HepG2 (cell line): ENCODE measurements around the gene FUT3. TPM values are rescaled to one million over a fixed set of nuclear protein-coding genes. Genes with fewer than 3 reads are reported as not detected.
"Not testable (repeated sequence)": the region's sequence is repeated elsewhere in the genome, so short reads cannot be mapped to it uniquely, and the experiment has no call there.

Experiments used
- ATAC-seq: fragments of 200-7000 bp; cut with Tn5 transposase; 3 replicates; pipeline ENCODE4 v1.9.1; 2020; ENCODE audit warnings: mild to moderate bottlenecking, moderate library complexity
- BruUV-seq: library from RNA; stranded (reverse); fragments of 400-500 nt; replicated peaks from 2 replicates; lab custom pipeline; 2021; lab: Mats Ljungman, UMichigan
- CTCF ChIA-PET: fragments of 300-600 bp; formaldehyde crosslinking; extraction: SDS; loops from one replicate; lab custom pipeline; 2021; ENCODE audit warnings: low total read pairs, inconsistent platforms, low intra/inter-chr PET ratio; lab: Yijun Ruan, JAX
- POLR2A ChIA-PET: fragments of 350-600 bp; sonication (Branson Sonifier 250); formaldehyde crosslinking; loops from one replicate; lab custom pipeline; 2020; ENCODE audit warnings: antibody characterized with exemption, inconsistent platforms; lab: Yijun Ruan, JAX
- DNase-seq: peaks from one replicate; pipeline ENCODE4 v3.0.0-alpha.2; 2015; ENCODE audit warnings: low spot score
- FAIRE-seq: peaks from 3 replicates; lab custom pipeline; 2011; peaks lifted over from hg19 to GRCh38; lab: Jason Lieb, UNC
- H2AFZ ChIP-seq: one replicate; pipeline ENCODE4 v1.6.1; 2011; ENCODE audit warnings: low read length, inconsistent platforms
- H3K27ac ChIP-seq: fragments of 300-600 bp; 3 replicates; pipeline ENCODE4 v1.8.0; 2011; ENCODE audit warnings: mixed run types, mild to moderate bottlenecking, mixed read lengths, low read length, inconsistent platforms; ENCODE audit not compliant: insufficient read depth; ENCODE audit errors: extremely low read length
- H3K27me3 ChIP-seq, 2 experiments: fragments of 200-600 bp in 1 of 2; 2 replicates in 1 of 2; 3 replicates in 1 of 2; pipeline versions ENCODE4 v1.6.0 to v1.8.0; 2011; ENCODE audit warnings: low read length in 2 of 2, mild to moderate bottlenecking in 2 of 2, moderate library complexity in 2 of 2, inconsistent platforms in 1 of 2; ENCODE audit not compliant: insufficient read depth in 2 of 2, control insufficient read depth in 1 of 2
- H3K36me3 ChIP-seq, 2 experiments: fragments of 200-600 bp in 1 of 2; replicated peaks in 1 of 2; 2 replicates in 1 of 2; 3 replicates in 1 of 2; pipeline versions ENCODE4 v1.5.1 to v1.8.0; 2011; ENCODE audit warnings: low read length in 2 of 2, inconsistent platforms in 1 of 2; ENCODE audit not compliant: insufficient read depth in 2 of 2, control insufficient read depth in 1 of 2
- H3K4me1 ChIP-seq: 2 replicates; pipeline ENCODE4 v1.5.1; 2012; ENCODE audit warnings: low read length, inconsistent platforms; ENCODE audit not compliant: insufficient read depth
- H3K4me2 ChIP-seq: 2 replicates; pipeline ENCODE4 v1.6.0; 2011; ENCODE audit warnings: low read depth, low read length, inconsistent platforms
- H3K4me3 ChIP-seq, 3 experiments: fragments of 200-600 bp in 1 of 3; sonication (generic), shearing (Covaris generic) in 1 of 3; replicated peaks in 1 of 3; 2 replicates each; pipeline ENCODE4 v1.5.1; 2011 to 2016; ENCODE audit warnings: low read length in 3 of 3, inconsistent platforms in 2 of 3, low read depth in 2 of 3, mild to moderate bottlenecking in 2 of 3, control low read depth in 1 of 3, mixed read lengths in 1 of 3; ENCODE audit not compliant: insufficient read depth in 1 of 3
- H3K79me2 ChIP-seq: one replicate; pipeline ENCODE4 v1.6.1; 2011; ENCODE audit warnings: low read length, inconsistent platforms; ENCODE audit not compliant: insufficient read depth
- H3K9ac ChIP-seq: 2 replicates; pipeline ENCODE4 v1.6.0; 2011; ENCODE audit warnings: mild to moderate bottlenecking, low read depth, low read length, inconsistent platforms; ENCODE audit not compliant: insufficient read depth
- H3K9me3 ChIP-seq: 2 replicates; pipeline ENCODE4 v1.5.1; 2012; ENCODE audit warnings: mild to moderate bottlenecking, low read length
- H4K20me1 ChIP-seq: 2 replicates; pipeline ENCODE4 v1.6.0; 2011; ENCODE audit warnings: inconsistent platforms, mild to moderate bottlenecking, low read length, moderate library complexity; ENCODE audit not compliant: insufficient read depth
- BORCS8-MEF2B ChIP-seq: sonication (generic); formaldehyde crosslinking; IDR thresholded peaks from 2 replicates; pipeline ENCODE4 v1.8.0; 2022; ENCODE audit warnings: mild to moderate bottlenecking, missing genetic modification reagents
- CCDC6 ChIP-seq: sonication (generic); formaldehyde crosslinking; IDR thresholded peaks from 2 replicates; pipeline ENCODE4 v1.8.1; 2022; ENCODE audit warnings: mild to moderate bottlenecking, missing genetic modification reagents, moderate library complexity
- JUNB ChIP-seq: sonication (generic); formaldehyde crosslinking; IDR thresholded peaks from 2 replicates; pipeline ENCODE4 v1.8.0; 2022; ENCODE audit warnings: missing genetic modification reagents, mild to moderate bottlenecking, borderline replicate concordance
- MAF1 ChIP-seq: sonication (generic); formaldehyde crosslinking; IDR thresholded peaks from 2 replicates; pipeline ENCODE4 v1.5.0; 2020; ENCODE audit warnings: missing genetic modification reagents, borderline replicate concordance
- NFATC3 ChIP-seq: sonication (generic); formaldehyde crosslinking; IDR thresholded peaks from 2 replicates; pipeline ENCODE4 v1.5.1; 2020; ENCODE audit warnings: mild to moderate bottlenecking, missing genetic modification reagents
- SSRP1 ChIP-seq: IDR thresholded peaks from 2 replicates; pipeline ENCODE4 v1.6.1; 2016; ENCODE audit warnings: control low read depth
- ZNF292 ChIP-seq: sonication (generic); formaldehyde crosslinking; IDR thresholded peaks from 2 replicates; pipeline ENCODE4 v1.8.1; 2022; ENCODE audit warnings: mild to moderate bottlenecking, low read depth, missing genetic modification reagents, borderline replicate concordance
- ZNF326 ChIP-seq: sonication (generic); formaldehyde crosslinking; IDR thresholded peaks from 2 replicates; pipeline ENCODE4 v1.4.0; 2020; ENCODE audit warnings: missing genetic modification reagents, borderline replicate concordance
- ZNF598 ChIP-seq: sonication (generic); formaldehyde crosslinking; IDR thresholded peaks from 2 replicates; pipeline ENCODE4 v1.5.1; 2020; ENCODE audit warnings: mild to moderate bottlenecking, missing genetic modification reagents, borderline replicate concordance
- WGBS: methylation state at CpG from one replicate; pipeline ENCODE4 v1.1.6; 2017; ENCODE audit warnings: low lambda C conversion rate; 5-methylcytosine and 5-hydroxymethylcytosine counted together
- in situ Hi-C: cut with HindIII; loops from 2 replicates; pipeline ENCODE4 v1.10.0; 2017; ENCODE audit warnings: low pct_unique_long_range_greater_than_20kb; ENCODE audit not compliant: extremely low pct_ligation_motif_present
- intact Hi-C: fragments of 100-400 bp; cut with micrococcal nuclease; formaldehyde crosslinking; loops from one replicate; pipeline ENCODE4 v1.10.0; 2022; ENCODE audit not compliant: unreplicated experiment
- polyA plus RNA-seq, 8 experiments: library from polyadenylated mRNA; depleted of rRNA in 3 of 8; stranded (reverse) in 7 of 8; unstranded in 1 of 8; fragments of >200 nt; fragmentation: Illumina TruSeq in 4 of 8; extraction: Trizol in 4 of 8; gene quantifications; 2 replicates each; pipeline versions ENCODE4 v1.2.1 to v1.2.3, GENCODE V29; 2011 to 2016; ENCODE audit warnings: low read depth in 4 of 8, missing spikeins in 1 of 8, mixed read lengths in 1 of 8; ENCODE audit not compliant: insufficient read depth in 1 of 8
- total RNA-seq, 5 experiments: library from RNA; depleted of rRNA; stranded (reverse); fragments of >200 nt; fragmentation: Illumina TruSeq; extraction: Trizol; gene quantifications; 2 replicates each; pipeline ENCODE4 v1.2.3, GENCODE V29; 2016; ENCODE audit warnings: low read depth in 1 of 5
- TF ChIP-seq, protein P1 (sequence below): sonication (generic); formaldehyde crosslinking; IDR thresholded peaks from 2 replicates; pipeline ENCODE4 v1.4.0; 2020; ENCODE audit warnings: missing genetic modification reagents, borderline replicate concordance
- TF ChIP-seq, protein P2 (sequence below): sonication (generic); formaldehyde crosslinking; IDR thresholded peaks from 2 replicates; pipeline ENCODE4 v1.8.0; 2022; ENCODE audit warnings: missing genetic modification reagents, low read depth, mild to moderate bottlenecking, borderline replicate concordance
- TF ChIP-seq, protein P3 (sequence below): sonication (generic); formaldehyde crosslinking; IDR thresholded peaks from 2 replicates; pipeline ENCODE4 v1.4.0; 2020; ENCODE audit warnings: mild to moderate bottlenecking, missing genetic modification reagents

Gene FUT3
- total and polyA plus RNA-seq, 2 of the 13 experiments (the other 11 are each of a cell fraction or from before 2014, with no cell fraction given), result 0.53 to 1.1 TPM

DNA sequence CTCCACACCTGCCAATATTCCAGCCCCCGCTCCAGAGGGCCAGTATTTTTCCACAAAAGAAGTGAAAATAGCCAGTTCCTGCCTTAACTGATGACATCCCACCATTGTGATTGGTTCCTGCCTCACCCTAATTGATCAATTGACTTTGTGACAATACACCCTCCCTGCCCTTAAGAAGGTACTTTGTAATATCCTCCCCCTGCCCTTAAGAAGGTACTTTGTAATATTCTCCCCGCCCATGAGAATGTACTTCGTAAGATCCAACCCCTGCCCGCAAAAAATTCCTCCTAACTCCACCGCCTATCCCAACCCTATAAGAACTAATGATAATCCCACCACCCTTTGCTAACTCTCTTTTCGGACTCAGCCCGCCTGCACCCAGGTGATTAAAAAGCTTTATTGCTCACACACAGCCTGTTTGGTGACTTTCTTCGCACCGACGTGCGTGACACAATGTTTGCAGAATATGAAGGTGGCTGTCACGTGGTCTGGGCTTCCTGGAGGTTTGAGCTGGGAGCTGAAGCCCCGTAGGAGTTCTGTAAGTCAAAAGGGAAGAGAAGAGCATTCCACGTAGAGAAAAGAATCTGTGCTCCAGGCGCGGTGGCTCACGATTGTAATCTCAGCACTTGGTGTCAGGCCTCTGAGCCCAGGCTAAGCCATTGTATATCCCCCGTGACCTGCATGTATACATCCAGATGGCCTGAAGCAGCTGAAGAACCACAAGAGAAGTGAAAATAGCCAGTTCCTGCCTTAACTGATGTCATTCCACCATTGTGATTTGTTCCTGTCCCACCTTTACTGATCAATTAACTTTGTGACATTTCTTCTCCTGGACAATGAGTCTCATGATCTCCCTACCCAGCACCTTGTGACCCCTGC, 6.2 kb upstream of the FUT3 start:
- 93% methylated on average over 17 of the region's 18 CpGs for WGBS
- no peaks in the 10 kb centered on the region for H3K79me2 ChIP-seq
- BruUV-seq, result no TSS peak
- ATAC-seq (no peak), FAIRE-seq (no peak), DNase-seq (no peak)
- H3K4me2 ChIP-seq, result no peak overlapping the region
- intact Hi-C loops (no loop called here), in situ Hi-C loops (no loop called here)
- TF ChIP-seq CCDC6, result no peak
- no peak for TF ChIP-seq ZNF598 (CRISPR knock-in tag)
- TF ChIP-seq, protein P1, sequence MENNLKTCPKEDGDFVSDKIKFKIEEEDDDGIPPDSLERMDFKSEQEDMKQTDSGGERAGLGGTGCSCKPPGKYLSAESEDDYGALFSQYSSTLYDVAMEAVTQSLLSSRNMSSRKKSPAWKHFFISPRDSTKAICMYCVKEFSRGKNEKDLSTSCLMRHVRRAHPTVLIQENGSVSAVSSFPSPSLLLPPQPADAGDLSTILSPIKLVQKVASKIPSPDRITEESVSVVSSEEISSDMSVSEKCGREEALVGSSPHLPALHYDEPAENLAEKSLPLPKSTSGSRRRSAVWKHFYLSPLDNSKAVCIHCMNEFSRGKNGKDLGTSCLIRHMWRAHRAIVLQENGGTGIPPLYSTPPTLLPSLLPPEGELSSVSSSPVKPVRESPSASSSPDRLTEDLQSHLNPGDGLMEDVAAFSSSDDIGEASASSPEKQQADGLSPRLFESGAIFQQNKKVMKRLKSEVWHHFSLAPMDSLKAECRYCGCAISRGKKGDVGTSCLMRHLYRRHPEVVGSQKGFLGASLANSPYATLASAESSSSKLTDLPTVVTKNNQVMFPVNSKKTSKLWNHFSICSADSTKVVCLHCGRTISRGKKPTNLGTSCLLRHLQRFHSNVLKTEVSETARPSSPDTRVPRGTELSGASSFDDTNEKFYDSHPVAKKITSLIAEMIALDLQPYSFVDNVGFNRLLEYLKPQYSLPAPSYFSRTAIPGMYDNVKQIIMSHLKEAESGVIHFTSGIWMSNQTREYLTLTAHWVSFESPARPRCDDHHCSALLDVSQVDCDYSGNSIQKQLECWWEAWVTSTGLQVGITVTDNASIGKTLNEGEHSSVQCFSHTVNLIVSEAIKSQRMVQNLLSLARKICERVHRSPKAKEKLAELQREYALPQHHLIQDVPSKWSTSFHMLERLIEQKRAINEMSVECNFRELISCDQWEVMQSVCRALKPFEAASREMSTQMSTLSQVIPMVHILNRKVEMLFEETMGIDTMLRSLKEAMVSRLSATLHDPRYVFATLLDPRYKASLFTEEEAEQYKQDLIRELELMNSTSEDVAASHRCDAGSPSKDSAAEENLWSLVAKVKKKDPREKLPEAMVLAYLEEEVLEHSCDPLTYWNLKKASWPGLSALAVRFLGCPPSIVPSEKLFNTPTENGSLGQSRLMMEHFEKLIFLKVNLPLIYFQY (CRISPR knock-in tag), result no peak
- TF ChIP-seq, protein P2, sequence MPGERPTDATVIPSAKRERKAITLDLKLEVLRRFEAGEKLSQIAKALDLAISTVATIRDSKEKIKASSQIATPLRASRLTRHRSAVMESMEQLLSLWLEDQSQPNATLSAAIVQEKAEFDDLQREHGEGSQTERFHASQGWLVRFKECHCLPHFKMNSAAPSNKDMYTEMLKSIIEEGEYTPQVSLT (CRISPR knock-in tag), result no peak
- TF ChIP-seq BORCS8-MEF2B (CRISPR knock-in tag), result no peak
- no peak for TF ChIP-seq ZNF326
- TF ChIP-seq SSRP1 (CRISPR knock-in tag), result no peak
- TF ChIP-seq ZNF292, result no peak
- TF ChIP-seq, protein P3, sequence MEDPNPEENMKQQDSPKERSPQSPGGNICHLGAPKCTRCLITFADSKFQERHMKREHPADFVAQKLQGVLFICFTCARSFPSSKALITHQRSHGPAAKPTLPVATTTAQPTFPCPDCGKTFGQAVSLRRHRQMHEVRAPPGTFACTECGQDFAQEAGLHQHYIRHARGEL (CRISPR knock-in tag), result no peak
- no peak for TF ChIP-seq MAF1
- TF ChIP-seq JUNB (CRISPR knock-in tag), result no peak
- no peak for TF ChIP-seq NFATC3 (CRISPR knock-in tag)
- no peak overlapping the region for H2AFZ ChIP-seq
- CTCF ChIA-PET, result no interaction called here
- POLR2A ChIA-PET, result interaction anchor here (1.6 to 3.7 kb wide), 2 partner anchors 18 to 29 kb away, joined by 4 to 14 read pairs; partner anchors contain the start of gene FUT6
- no peaks in the 10 kb centered on the region for H3K36me3 ChIP-seq
- H3K9me3 ChIP-seq, result no peaks in the 10 kb centered on the region
- H3K9ac ChIP-seq, result no peak overlapping the region
- no peaks in the 10 kb centered on the region for H3K27me3 ChIP-seq
- H4K20me1 ChIP-seq, result no peaks in the 10 kb centered on the region
- H3K4me1 ChIP-seq, result peaks cover 51% of the 10 kb centered on the region
- H3K4me3 ChIP-seq, result no peak overlapping the region
- no peak overlapping the region for H3K27ac ChIP-seq

DNA sequence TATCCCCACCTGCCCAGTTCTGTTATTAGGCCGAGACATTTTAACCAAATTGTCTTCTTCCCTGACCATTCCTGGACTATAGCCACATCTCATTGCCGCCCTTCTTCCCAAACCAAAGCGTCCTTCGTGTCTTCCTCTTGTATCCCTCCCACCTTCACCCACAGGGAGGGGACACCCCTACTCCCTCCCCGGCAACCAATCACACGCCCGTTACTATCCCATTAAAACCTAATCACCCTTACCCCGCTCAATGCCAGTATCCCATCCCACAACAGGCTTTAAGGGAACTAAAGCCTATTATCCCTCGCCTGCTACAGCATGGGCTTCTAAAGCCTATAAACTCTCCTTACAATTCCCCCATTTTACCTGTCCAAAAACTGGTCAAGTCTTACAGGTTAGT, 3.9 kb upstream of the FUT3 start:
- DNase-seq, ATAC-seq, H3K4me3 ChIP-seq, H3K36me3 ChIP-seq, POLR2A ChIA-PET, in situ Hi-C loops, H3K9me3 ChIP-seq, H3K27ac ChIP-seq, H2AFZ ChIP-seq, FAIRE-seq, CTCF ChIA-PET, intact Hi-C loops, H4K20me1 ChIP-seq, H3K9ac ChIP-seq, H3K79me2 ChIP-seq, H3K27me3 ChIP-seq, BruUV-seq, H3K4me2 ChIP-seq: not testable (repeated sequence)
- H3K4me1 ChIP-seq, result peaks cover 45% of the 10 kb centered on the region
- 79% methylated on average over 9 of the region's 9 CpGs for WGBS
